GM12878 (cell line): Measurements from ENCODE around the gene RASGRF1. TPM values are rescaled to one million over a fixed set of nuclear protein-coding genes. Genes with fewer than 3 reads are reported as not detected.
A peak's percentile ranks its signal among the peaks of the same experiment; 100 is the strongest.

ENCODE experiments used
- BACH1 ChIP-seq: fragments of 450-650 bp; IDR thresholded peaks from 2 replicates; pipeline ENCODE4 v1.6.1; 2017; ENCODE audit warnings: mild to moderate bottlenecking, borderline replicate concordance
- BHLHE40 ChIP-seq, 2 experiments: fragments of 450-650 bp in 1 of 2; IDR thresholded peaks; 2 replicates each; pipeline ENCODE4 v1.6.1; 2011 to 2017; ENCODE audit warnings: low read depth in 2 of 2, borderline replicate concordance in 1 of 2, improper control_type of control experiment in 1 of 2, low read length in 1 of 2, mild to moderate bottlenecking in 1 of 2
- BMI1 ChIP-seq: fragments of 450-650 bp; IDR thresholded peaks from 2 replicates; pipeline ENCODE4 v1.6.1; 2016; ENCODE audit warnings: mild to moderate bottlenecking, moderate library complexity, borderline replicate concordance
- CBFB ChIP-seq: IDR thresholded peaks from 2 replicates; pipeline ENCODE4 v1.6.1; 2016; ENCODE audit warnings: antibody characterized with exemption, low read depth
- CREM ChIP-seq: IDR thresholded peaks from 2 replicates; pipeline ENCODE4 v1.6.1; 2014; ENCODE audit warnings: antibody characterized with exemption, low read depth
- EED ChIP-seq: sonication (generic); IDR thresholded peaks from 2 replicates; pipeline ENCODE4 v1.6.1; 2016; ENCODE audit warnings: antibody characterized with exemption, low read depth
- HDAC2 ChIP-seq: fragments of 200-600 bp; sonication (generic); IDR thresholded peaks from 2 replicates; pipeline ENCODE4 v1.6.1; 2017
- KAT2A ChIP-seq: conservative IDR thresholded peaks from 2 replicates; pipeline ENCODE4 v1.6.1; 2011; ENCODE audit warnings: low read depth, low read length; ENCODE audit not compliant: control insufficient read depth
- KDM1A ChIP-seq: fragments of 200-600 bp; sonication (generic); IDR thresholded peaks from 2 replicates; pipeline ENCODE4 v1.6.1; 2016; ENCODE audit warnings: borderline replicate concordance
- LARP7 ChIP-seq: fragments of 450-650 bp; IDR thresholded peaks from 2 replicates; pipeline ENCODE4 v1.6.1; 2017; ENCODE audit warnings: mild to moderate bottlenecking
- MEF2B ChIP-seq: fragments of 450-650 bp; IDR thresholded peaks from 2 replicates; pipeline ENCODE4 v1.6.1; 2018; ENCODE audit warnings: mild to moderate bottlenecking, moderate library complexity; ENCODE audit not compliant: partially characterized antibody, poor library complexity, severe bottlenecking
- MTA3 ChIP-seq: IDR thresholded peaks from 2 replicates; pipeline ENCODE4 v1.6.1; 2012; ENCODE audit warnings: low read length, inconsistent platforms, borderline replicate concordance
- MYB ChIP-seq: fragments of 150-350 bp; IDR thresholded peaks from 2 replicates; pipeline ENCODE4 v1.6.1; 2014; ENCODE audit warnings: mild to moderate bottlenecking, low read depth, low read length, borderline replicate concordance
- NFIC ChIP-seq: IDR thresholded peaks from 2 replicates; pipeline ENCODE4 v1.6.1; 2012; ENCODE audit warnings: low read depth, mild to moderate bottlenecking, inconsistent platforms, low read length, moderate library complexity
- NR2C2 ChIP-seq: IDR thresholded peaks from 2 replicates; pipeline ENCODE4 v1.6.1; 2011; ENCODE audit warnings: borderline replicate concordance, low read depth; ENCODE audit not compliant: control insufficient read depth, insufficient read length
- NRF1 ChIP-seq: conservative IDR thresholded peaks from 2 replicates; pipeline ENCODE4 v1.6.1; 2011; ENCODE audit warnings: mild to moderate bottlenecking, low read depth, low read length, improper control_type of control experiment
- PML ChIP-seq: IDR thresholded peaks from 2 replicates; pipeline ENCODE4 v1.6.1; 2012; ENCODE audit warnings: low read length, inconsistent platforms
- POLR2A ChIP-seq: IDR thresholded peaks from 2 replicates; pipeline ENCODE4 v1.6.1; 2011; ENCODE audit warnings: low read depth, mild to moderate bottlenecking, low read length
- RELA ChIP-seq: fragments of 450-650 bp; IDR thresholded peaks from 2 replicates; pipeline ENCODE4 v1.8.0; 2014; ENCODE audit warnings: borderline replicate concordance; ENCODE audit not compliant: partially characterized antibody
- SUZ12 ChIP-seq: fragments of 200-600 bp; sonication (generic); IDR thresholded peaks from one replicate; pipeline ENCODE4 v1.6.1; 2018; ENCODE audit warnings: antibody characterized with exemption, mild to moderate bottlenecking; ENCODE audit not compliant: unreplicated experiment
- TCF3 ChIP-seq: IDR thresholded peaks from 2 replicates; pipeline ENCODE4 v1.6.1; 2012; ENCODE audit warnings: low read depth, mild to moderate bottlenecking, low read length, borderline replicate concordance; ENCODE audit not compliant: insufficient read depth
- ZBED1 ChIP-seq: IDR thresholded peaks from 2 replicates; pipeline ENCODE4 v1.6.1; 2016; ENCODE audit warnings: borderline replicate concordance
- ZNF207 ChIP-seq: fragments of 450-650 bp; IDR thresholded peaks from 2 replicates; pipeline ENCODE4 v1.6.1; 2014; ENCODE audit warnings: antibody characterized with exemption, mild to moderate bottlenecking, borderline replicate concordance
- polyA plus RNA-seq, 11 experiments: library from polyadenylated mRNA; depleted of rRNA in 4 of 11; unstranded in 6 of 11; stranded (reverse) in 5 of 11; fragments of >200 nt; fragmentation: Nextera tagmentation in 4 of 11; fragmentation: Illumina TruSeq in 1 of 11; extraction: Ambion mirVana in 4 of 11; extraction: Trizol in 1 of 11; gene quantifications; 1 replicate in 1 of 11; 2 replicates in 10 of 11; pipeline versions ENCODE4 v1.2.1 to v1.2.3, GENCODE V29; 2011 to 2016; ENCODE audit warnings: inconsistent platforms in 2 of 11, missing spikeins in 2 of 11, low read depth in 1 of 11
- total RNA-seq, 4 experiments: library from RNA; depleted of rRNA in 3 of 4; stranded (reverse); fragments of >200 nt in 3 of 4; fragmentation: Illumina TruSeq in 1 of 4; extraction: Trizol in 1 of 4; gene quantifications; 2 replicates each; pipeline versions ENCODE4 v1.2.1 to v1.2.3, GENCODE V29; 2013 to 2021
- TF ChIP-seq, protein P1 (sequence below): fragments of 450-650 bp; IDR thresholded peaks from 2 replicates; pipeline ENCODE4 v1.6.1; 2017; ENCODE audit warnings: mild to moderate bottlenecking
- TF ChIP-seq, protein P2 (sequence below): IDR thresholded peaks from 2 replicates; pipeline ENCODE4 v1.6.1; 2012; ENCODE audit warnings: low read depth, low read length, improper control_type of control experiment
- TF ChIP-seq, protein P3 (sequence below): fragments of 450-650 bp; IDR thresholded peaks from 2 replicates; pipeline ENCODE4 v1.6.1; 2016; ENCODE audit warnings: mild to moderate bottlenecking
- TF ChIP-seq, protein P4 (sequence below), 3 experiments: IDR thresholded peaks in 2 of 3; conservative IDR thresholded peaks in 1 of 3; 2 replicates each; pipeline ENCODE4 v1.5.1; 2011; ENCODE audit warnings: low read depth in 3 of 3, low read length in 3 of 3, mild to moderate bottlenecking in 3 of 3, control low read depth in 2 of 3, moderate library complexity in 2 of 3, inconsistent platforms in 1 of 3, mixed read lengths in 1 of 3; ENCODE audit not compliant: control insufficient read depth in 2 of 3, insufficient read depth in 1 of 3; ENCODE audit errors: extremely low read depth in 1 of 3

Gene RASGRF1
- total and polyA plus RNA-seq, 10 of the 15 experiments (the other 5 are each of a cell fraction or from before 2014, with no cell fraction given), result 0.20 to 1.9 (median 0.86) TPM

DNA sequence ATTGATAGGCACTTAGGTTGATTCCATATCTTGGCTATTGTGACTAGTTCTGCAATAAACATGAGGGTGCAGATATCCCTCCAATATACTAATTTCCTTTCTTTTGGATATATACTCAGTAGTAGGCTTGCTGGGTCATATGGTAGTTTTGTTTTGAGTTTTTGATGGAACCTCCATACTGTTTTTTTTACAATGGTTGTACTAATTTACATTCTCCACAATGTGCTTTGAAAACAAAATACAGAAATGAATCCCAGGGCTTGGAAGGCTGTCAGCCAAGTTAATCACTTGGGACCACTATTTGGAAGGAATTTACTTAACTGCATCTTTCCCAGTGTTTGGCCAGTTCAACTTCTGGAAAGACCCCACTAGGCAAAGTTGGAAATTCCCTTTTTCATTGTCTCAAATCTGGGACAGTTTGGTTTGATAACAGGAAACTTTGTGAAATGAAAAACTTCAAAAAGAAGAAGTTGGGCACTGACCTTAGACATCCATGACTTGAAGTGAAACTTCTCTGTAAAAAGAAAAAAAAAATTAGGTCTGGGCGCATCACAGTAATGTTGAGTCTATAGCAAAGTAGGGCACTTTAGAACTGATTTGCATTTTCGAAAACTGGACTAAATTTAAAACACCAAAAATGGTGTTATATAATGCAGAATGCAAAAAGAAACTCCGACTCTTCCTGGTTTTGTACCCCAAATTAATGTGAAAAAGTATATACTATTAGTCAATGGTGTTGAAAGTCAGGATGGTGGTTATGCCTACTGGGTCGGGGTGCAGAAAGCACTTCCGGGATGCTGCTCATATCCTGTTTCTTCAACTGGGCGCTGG, 151.7 kb downstream of the RASGRF1 start (continued):
- TF ChIP-seq TCF3 (no peak), PML (no peak), SUZ12 (no peak), NRF1 (no peak), RELA (peak; percentile 56), ZNF207 (peak; percentile 16; the same call in 1 of the 2 replicates), NR2C2 (no peak), MTA3 (0 out of 2 replicates have a peak, but pooled peaks have one; percentile 66), KDM1A (no peak), CBFB (no peak; the same call in 1 of the 2 replicates), BACH1 (peak; percentile 15; the same call in 1 of the 2 replicates), ZBED1 (peak; percentile 48; the same call in 1 of the 2 replicates), BMI1 (peak; percentile 50), KAT2A (no peak), BHLHE40 (IDR thresholded peaks at IDR 0.05; ENCODE audit: borderline replicate concordance in 1 of 2, low read depth in 2 of 2, low read length in 1 of 2) (peak; percentile 21 to 55; a peak in 2 of 4 replicates), EED (peak; percentile 85), HDAC2 (no peak), NFIC (peak; percentile 86), LARP7 (no peak), MYB (no peak), CREM (0 out of 2 replicates have a peak, but pooled peaks have one; percentile 6), MEF2B (peak; percentile 58), POLR2A (no peak)
- TF ChIP-seq, protein P1, sequence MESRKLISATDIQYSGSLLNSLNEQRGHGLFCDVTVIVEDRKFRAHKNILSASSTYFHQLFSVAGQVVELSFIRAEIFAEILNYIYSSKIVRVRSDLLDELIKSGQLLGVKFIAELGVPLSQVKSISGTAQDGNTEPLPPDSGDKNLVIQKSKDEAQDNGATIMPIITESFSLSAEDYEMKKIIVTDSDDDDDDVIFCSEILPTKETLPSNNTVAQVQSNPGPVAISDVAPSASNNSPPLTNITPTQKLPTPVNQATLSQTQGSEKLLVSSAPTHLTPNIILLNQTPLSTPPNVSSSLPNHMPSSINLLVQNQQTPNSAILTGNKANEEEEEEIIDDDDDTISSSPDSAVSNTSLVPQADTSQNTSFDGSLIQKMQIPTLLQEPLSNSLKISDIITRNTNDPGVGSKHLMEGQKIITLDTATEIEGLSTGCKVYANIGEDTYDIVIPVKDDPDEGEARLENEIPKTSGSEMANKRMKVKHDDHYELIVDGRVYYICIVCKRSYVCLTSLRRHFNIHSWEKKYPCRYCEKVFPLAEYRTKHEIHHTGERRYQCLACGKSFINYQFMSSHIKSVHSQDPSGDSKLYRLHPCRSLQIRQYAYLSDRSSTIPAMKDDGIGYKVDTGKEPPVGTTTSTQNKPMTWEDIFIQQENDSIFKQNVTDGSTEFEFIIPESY, result no peak
- TF ChIP-seq, protein P2, sequence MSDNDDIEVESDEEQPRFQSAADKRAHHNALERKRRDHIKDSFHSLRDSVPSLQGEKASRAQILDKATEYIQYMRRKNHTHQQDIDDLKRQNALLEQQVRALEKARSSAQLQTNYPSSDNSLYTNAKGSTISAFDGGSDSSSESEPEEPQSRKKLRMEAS, result no peak
- TF ChIP-seq, protein P3, sequence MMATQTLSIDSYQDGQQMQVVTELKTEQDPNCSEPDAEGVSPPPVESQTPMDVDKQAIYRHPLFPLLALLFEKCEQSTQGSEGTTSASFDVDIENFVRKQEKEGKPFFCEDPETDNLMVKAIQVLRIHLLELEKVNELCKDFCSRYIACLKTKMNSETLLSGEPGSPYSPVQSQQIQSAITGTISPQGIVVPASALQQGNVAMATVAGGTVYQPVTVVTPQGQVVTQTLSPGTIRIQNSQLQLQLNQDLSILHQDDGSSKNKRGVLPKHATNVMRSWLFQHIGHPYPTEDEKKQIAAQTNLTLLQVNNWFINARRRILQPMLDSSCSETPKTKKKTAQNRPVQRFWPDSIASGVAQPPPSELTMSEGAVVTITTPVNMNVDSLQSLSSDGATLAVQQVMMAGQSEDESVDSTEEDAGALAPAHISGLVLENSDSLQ, result no peak
- TF ChIP-seq, protein P4, sequence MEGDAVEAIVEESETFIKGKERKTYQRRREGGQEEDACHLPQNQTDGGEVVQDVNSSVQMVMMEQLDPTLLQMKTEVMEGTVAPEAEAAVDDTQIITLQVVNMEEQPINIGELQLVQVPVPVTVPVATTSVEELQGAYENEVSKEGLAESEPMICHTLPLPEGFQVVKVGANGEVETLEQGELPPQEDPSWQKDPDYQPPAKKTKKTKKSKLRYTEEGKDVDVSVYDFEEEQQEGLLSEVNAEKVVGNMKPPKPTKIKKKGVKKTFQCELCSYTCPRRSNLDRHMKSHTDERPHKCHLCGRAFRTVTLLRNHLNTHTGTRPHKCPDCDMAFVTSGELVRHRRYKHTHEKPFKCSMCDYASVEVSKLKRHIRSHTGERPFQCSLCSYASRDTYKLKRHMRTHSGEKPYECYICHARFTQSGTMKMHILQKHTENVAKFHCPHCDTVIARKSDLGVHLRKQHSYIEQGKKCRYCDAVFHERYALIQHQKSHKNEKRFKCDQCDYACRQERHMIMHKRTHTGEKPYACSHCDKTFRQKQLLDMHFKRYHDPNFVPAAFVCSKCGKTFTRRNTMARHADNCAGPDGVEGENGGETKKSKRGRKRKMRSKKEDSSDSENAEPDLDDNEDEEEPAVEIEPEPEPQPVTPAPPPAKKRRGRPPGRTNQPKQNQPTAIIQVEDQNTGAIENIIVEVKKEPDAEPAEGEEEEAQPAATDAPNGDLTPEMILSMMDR (IDR thresholded peaks at IDR 0.05 in 2 of 3, conservative IDR thresholded peaks at IDR 0.05 in 1 of 3; ENCODE audit: control insufficient read depth in 2 of 3, extremely low read depth in 1 of 3, insufficient read depth in 1 of 3, low read depth in 3 of 3, low read length in 3 of 3), result no peak
